Natural killer cell (primary cell): ENCODE measurements around the gene SIGLEC6. TPM values are rescaled to one million over a fixed set of nuclear protein-coding genes. Genes with fewer than 3 reads are reported as not detected.

Experiments used
- ATAC-seq, 3 donors: fragments of 150-1000 bp in 2 of 3; fragments of 200-7000 bp in 1 of 3; cut with Tn5 transposase; 1 replicate in 1 of 3; 2 replicates in 2 of 3; pipeline ENCODE4 v1.10.0; 2021; ENCODE audit warnings: mild to moderate bottlenecking in 2 of 3, moderate library complexity in 2 of 3
- DNase-seq, 2 donors: peaks; one replicate each; pipeline versions ENCODE4 v3.0.0 to v3.0.0-alpha.2; 2013 to 2021; ENCODE audit warnings: mixed read lengths in 1 of 2
- H3K27ac ChIP-seq: one replicate; pipeline ENCODE4 v1.5.1; 2013; ENCODE audit warnings: mild to moderate bottlenecking, low read length
- H3K27me3 ChIP-seq: one replicate; pipeline ENCODE4 v1.6.1; 2013; ENCODE audit warnings: low read length; ENCODE audit not compliant: control insufficient read depth, insufficient read depth
- H3K36me3 ChIP-seq: one replicate; pipeline ENCODE4 v1.6.1; 2013; ENCODE audit warnings: low read length; ENCODE audit not compliant: control insufficient read depth, insufficient read depth
- H3K4me1 ChIP-seq: one replicate; pipeline ENCODE4 v1.6.1; 2013; ENCODE audit warnings: low read length; ENCODE audit not compliant: control insufficient read depth, insufficient read depth
- H3K4me3 ChIP-seq: one replicate; pipeline ENCODE4 v1.5.1; 2013; ENCODE audit warnings: low read length
- H3K9me3 ChIP-seq: one replicate; pipeline ENCODE4 v1.6.1; 2013; ENCODE audit warnings: low read length; ENCODE audit not compliant: control insufficient read depth, insufficient read depth
- H3K27ac Mint-ChIP-seq, 2 donors: one replicate each; pipeline ENCODE4 v1.8.0; 2022; ENCODE audit warnings: mild to moderate bottlenecking in 2 of 2, mixed read lengths in 2 of 2, moderate library complexity in 1 of 2
- H3K27me3 Mint-ChIP-seq, 2 donors: one replicate each; pipeline ENCODE4 v1.8.0; 2022; ENCODE audit warnings: low read depth in 2 of 2, mixed read lengths in 2 of 2
- H3K36me3 Mint-ChIP-seq: one replicate; pipeline ENCODE4 v1.8.0; 2022; ENCODE audit warnings: mixed read lengths
- H3K4me1 Mint-ChIP-seq, 2 donors: one replicate each; pipeline ENCODE4 v1.8.0; 2022; ENCODE audit warnings: mixed read lengths in 2 of 2
- H3K4me3 Mint-ChIP-seq: one replicate; pipeline ENCODE4 v1.8.0; 2022; ENCODE audit warnings: mild to moderate bottlenecking, moderate library complexity, mixed read lengths
- H3K9me3 Mint-ChIP-seq, 2 donors: one replicate each; pipeline ENCODE4 v1.8.0; 2022; ENCODE audit warnings: mixed read lengths in 2 of 2
- CTCF ChIP-seq: fragments of 200-600 bp; IDR thresholded peaks from one replicate; pipeline ENCODE4 v1.8.0; 2022; ENCODE audit warnings: antibody characterized with exemption
- WGBS: methylation state at CpG from one replicate; pipeline ENCODE4 v1.1.7; 2013; ENCODE audit warnings: missing lambda C conversion rate; ENCODE audit not compliant: insufficient coverage; 5-methylcytosine and 5-hydroxymethylcytosine counted together
- intact Hi-C: fragments of 100-400 bp; cut with micrococcal nuclease; formaldehyde crosslinking; loops from one replicate; pipeline ENCODE4 v1.14.2; 2022
- total RNA-seq, 4 donors: library from RNA; stranded (reverse); fragments of 120-200 nt in 1 of 4; gene quantifications; one replicate each; pipeline versions ENCODE4 v1.2.3 to v1.2.4, GENCODE V29; 2013 to 2022

SIGLEC6 gene
- total RNA-seq, 3 donors from 2014 or later (not counting 1 experiment from before 2014, with no cell fraction given) = 0.25 to 2.4 (median 0.59) TPM

- Histone ChIP-seq H3K36me3 (no peaks in the 10 kb centered on the region), H3K27me3 (no peaks in the 10 kb centered on the region), H3K4me1 (no peaks in the 10 kb centered on the region), H3K9me3 (no peaks in the 10 kb centered on the region), H3K4me3 (no peak overlapping the region), H3K27ac (no peak overlapping the region)
- H3K9me3 Mint-ChIP-seq = no peaks in the 10 kb centered on the region
- no peak for TF ChIP-seq CTCF
- DNase-seq (no peak), ATAC-seq (no peak)
- H3K36me3 Mint-ChIP-seq = no peaks in the 10 kb centered on the region
- no peak overlapping the region for H3K27ac Mint-ChIP-seq
- H3K4me1 Mint-ChIP-seq = no peaks in the 10 kb centered on the region
- intact Hi-C loops = no loop called here
- WGBS = 85% methylated on average over 5 of the region's 5 CpGs
- H3K27me3 Mint-ChIP-seq = peaks cover 10 to 25% of the 10 kb centered on the region in 2 donors
- H3K4me3 Mint-ChIP-seq = no peak overlapping the region
Measured at GRCh38 chr19:51485960-51486660, 45.4 kb downstream of the SIGLEC6 start.

GRCh38 chr19:51480590-51480989, 50.9 kb downstream of the SIGLEC6 start:
- intact Hi-C loops = no loop called here
- Mint-ChIP-seq H3K27me3 (peaks cover 24 to 39% of the 10 kb centered on the region in 2 donors), H3K9me3 (no peaks in the 10 kb centered on the region), H3K4me1 (no peaks in the 10 kb centered on the region), H3K36me3 (no peaks in the 10 kb centered on the region), H3K4me3 (no peak overlapping the region), H3K27ac (no peak overlapping the region)
- Histone ChIP-seq H3K36me3 (no peaks in the 10 kb centered on the region), H3K4me3 (no peak overlapping the region), H3K27ac (no peak overlapping the region), H3K9me3 (no peaks in the 10 kb centered on the region), H3K4me1 (no peaks in the 10 kb centered on the region), H3K27me3 (no peaks in the 10 kb centered on the region)
- ATAC-seq (no peak), DNase-seq (no peak)
- 45% methylated on average over 8 of the region's 8 CpGs for WGBS
- no peak for TF ChIP-seq CTCF

- no peaks in the 10 kb centered on the region for H3K36me3 ChIP-seq
- no peaks in the 10 kb centered on the region for H3K4me1 ChIP-seq
- no peaks in the 10 kb centered on the region for H3K27me3 ChIP-seq
- H3K27ac ChIP-seq = no peak overlapping the region
- TF ChIP-seq CTCF = no peak
- ATAC-seq (peak in 1 of 3 donors; percentile 21), DNase-seq (no peak)
- H3K36me3 Mint-ChIP-seq = no peaks in the 10 kb centered on the region
- H3K9me3 ChIP-seq = no peaks in the 10 kb centered on the region
- intact Hi-C loops = no loop called here
- 83% methylated on average over 12 of the region's 12 CpGs for WGBS
- H3K4me1 Mint-ChIP-seq = no peaks in the 10 kb centered on the region
- peaks cover 18 to 33% of the 10 kb centered on the region in 2 donors for H3K27me3 Mint-ChIP-seq
- no peak overlapping the region for H3K27ac Mint-ChIP-seq
- no peaks in the 10 kb centered on the region for H3K9me3 Mint-ChIP-seq
- H3K4me3 Mint-ChIP-seq = no peak overlapping the region
- H3K4me3 ChIP-seq = no peak overlapping the region
Measured at GRCh38 chr19:51479531-51480331, 51.7 kb downstream of the SIGLEC6 start.
